ENCODE results near the gene RCSD1. TPM values are rescaled to one million over a fixed set of nuclear protein-coding genes. Genes with fewer than 3 reads are reported as not detected.

The RCSD1 gene
- polyA plus RNA-seq, 3 donors: 11.6 to 14.7 (median 13.2) TPM

GRCh38 chr1:167695756-167696561, 65.9 kb downstream of the RCSD1 start:
- no peak for DNase-seq (ENCODE audit: extremely low read depth in 1 of 11, low read depth in 9 of 11, low spot score in 4 of 11)

DNA sequence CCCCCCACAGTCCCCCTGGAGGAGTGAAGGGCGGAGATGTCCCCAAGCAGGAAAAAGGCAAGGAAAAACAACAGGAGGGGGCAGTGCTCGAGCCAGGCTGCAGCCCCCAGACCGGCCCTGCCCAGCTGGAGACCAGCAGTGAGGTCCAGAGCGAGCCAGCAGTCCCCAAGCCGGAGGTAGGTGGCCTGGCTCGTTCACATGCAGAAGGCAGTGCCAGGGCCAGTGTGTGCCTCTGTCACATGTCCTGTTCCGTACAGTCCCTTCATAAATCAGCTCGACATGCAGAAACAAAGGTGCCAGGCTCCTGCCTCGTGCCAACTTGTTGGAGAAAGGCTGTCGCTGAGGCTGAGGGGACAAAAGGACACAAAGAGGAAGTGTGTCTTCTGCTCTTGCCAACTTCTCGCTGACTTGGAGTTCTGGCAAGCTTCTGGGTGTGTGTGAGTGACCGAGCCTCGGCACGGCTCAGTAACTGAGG, 67.7 kb downstream of the RCSD1 start:
- no peak for DNase-seq (ENCODE audit: extremely low read depth in 1 of 11, low read depth in 9 of 11, low spot score in 4 of 11)

- DNase-seq (ENCODE audit: extremely low read depth in 1 of 11, low read depth in 9 of 11, low spot score in 4 of 11): no peak
These were observed 68.3 kb downstream of the RCSD1 start for GRCh38 chr1:167698313-167698712.

DNA sequence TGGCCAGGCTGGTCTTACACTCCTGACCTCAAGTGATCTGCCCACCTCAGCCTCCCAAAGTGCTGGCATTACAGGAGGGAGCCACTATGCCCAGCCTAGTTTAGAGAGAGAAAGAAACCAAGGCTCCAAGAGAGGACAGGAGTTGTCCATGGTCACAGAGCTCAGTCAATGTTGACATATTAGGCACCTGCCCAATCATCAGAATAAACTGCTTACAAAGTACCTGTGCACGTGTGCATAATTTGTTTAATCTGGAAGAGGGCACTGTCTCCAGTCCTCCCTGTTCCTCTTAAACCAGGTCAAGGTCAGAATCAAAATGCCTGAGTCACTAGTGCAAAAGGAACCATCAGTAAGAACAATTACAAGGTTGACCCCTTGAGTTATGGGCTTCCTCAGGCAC, 71.5 kb downstream of the RCSD1 start:
- DNase-seq (ENCODE audit: extremely low read depth in 1 of 11, low read depth in 9 of 11, low spot score in 4 of 11): no peak

DNA sequence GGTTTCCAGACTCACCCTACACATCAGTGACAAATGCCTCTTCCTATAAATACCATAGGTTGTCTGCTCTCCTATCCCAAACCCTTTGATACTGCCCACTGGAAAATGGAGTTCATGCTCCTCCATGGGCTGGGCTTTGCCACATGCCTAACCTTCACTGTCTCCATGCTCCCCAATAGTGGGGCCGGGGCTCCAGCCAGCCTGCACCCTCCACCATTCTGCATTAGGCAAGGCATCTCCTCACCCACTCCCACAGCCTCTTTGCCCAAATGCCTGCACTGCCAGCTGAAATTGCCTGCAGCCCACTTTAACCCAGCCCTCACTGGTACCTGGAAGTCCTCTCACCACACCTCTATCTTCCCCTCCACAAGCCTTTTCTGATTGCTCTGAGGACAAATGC, 73.5 kb downstream of the RCSD1 start:
- DNase-seq (ENCODE audit: extremely low read depth in 1 of 11, low read depth in 9 of 11, low spot score in 4 of 11): no peak

- DNase-seq (ENCODE audit: extremely low read depth in 1 of 11, low read depth in 9 of 11, low spot score in 4 of 11): no peak
These were observed 74.7 kb downstream of the RCSD1 start for GRCh38 chr1:167704715-167705114.

GRCh38 chr1:167705250-167705649, 75.2 kb downstream of the RCSD1 start:
- no peak for DNase-seq (ENCODE audit: extremely low read depth in 1 of 11, low read depth in 9 of 11, low spot score in 4 of 11)

- no peak for DNase-seq (ENCODE audit: extremely low read depth in 1 of 11, low read depth in 9 of 11, low spot score in 4 of 11)
These were observed 76.3 kb downstream of the RCSD1 start for GRCh38 chr1:167706363-167706762.

DNA sequence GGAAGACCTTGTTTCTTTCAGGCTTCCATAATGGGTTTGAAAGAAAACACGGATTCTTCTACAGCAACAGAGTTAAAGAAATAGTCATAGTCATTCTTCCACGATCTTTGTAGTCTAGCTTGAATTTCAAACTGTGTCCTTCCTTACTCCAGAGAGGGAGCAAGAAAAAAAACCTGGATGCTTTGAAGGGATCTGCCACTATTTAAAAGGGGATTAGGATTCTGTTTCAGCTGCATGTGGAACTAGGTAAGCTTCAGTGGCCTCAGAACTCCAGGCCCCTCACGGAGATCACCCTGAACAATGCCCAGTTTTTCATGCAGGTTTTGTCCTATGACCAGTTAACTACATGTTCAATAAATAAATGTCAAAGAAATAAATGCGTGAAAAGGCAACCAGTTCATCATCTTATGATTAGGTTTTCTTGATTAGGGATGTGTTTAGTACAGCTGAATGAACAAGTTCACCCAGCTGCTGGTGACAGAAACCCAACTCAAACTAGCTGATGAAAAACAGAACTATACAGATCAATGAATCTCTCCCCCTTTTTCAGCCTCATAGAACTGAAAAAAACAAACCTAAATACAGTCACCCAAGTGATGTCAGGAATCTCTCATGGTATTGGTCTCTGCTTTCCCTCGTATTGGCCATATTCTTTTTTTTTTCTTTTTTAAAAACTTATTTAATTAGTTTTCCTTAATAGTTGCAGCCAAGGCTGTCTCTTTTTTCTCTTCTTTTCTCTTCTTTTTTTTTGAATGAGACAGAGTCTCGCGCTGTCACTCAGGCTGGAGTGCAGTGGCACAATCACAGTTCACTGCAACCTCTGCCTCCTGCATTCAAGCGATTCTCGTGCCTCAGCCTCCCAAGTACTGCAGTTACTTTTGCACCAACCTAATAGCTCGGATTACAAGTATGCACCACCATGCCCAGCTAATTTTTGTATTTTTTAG, 77.2 kb downstream of the RCSD1 start:
- no peak for DNase-seq (ENCODE audit: extremely low read depth in 1 of 11, low read depth in 9 of 11, low spot score in 4 of 11)

DNA sequence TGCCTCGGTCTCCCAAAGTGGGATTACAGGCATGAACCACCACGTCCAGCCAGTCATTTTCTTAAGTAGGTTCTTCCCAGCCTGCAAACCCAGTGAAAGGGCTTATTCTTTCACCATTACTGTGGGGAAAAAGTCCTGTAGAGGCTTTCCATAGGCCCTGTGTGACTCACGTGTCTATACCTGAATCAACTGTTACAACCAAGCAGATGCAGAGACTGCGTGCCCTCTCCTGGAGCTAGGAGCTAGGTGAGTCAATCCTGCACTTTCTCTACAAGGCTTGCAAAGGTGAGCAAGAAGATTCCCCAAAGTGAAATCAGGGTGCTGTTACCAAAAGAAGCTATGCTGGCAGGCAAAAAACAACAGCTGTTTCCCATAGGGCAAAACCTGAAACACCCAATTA, 77.9 kb downstream of the RCSD1 start:
- DNase-seq (ENCODE audit: extremely low read depth in 1 of 11, low read depth in 9 of 11, low spot score in 4 of 11): no peak

GRCh38 chr1:167708940-167709389, 78.9 kb downstream of the RCSD1 start:
- DNase-seq (ENCODE audit: extremely low read depth in 1 of 11, low read depth in 9 of 11, low spot score in 4 of 11): no peak

DNA sequence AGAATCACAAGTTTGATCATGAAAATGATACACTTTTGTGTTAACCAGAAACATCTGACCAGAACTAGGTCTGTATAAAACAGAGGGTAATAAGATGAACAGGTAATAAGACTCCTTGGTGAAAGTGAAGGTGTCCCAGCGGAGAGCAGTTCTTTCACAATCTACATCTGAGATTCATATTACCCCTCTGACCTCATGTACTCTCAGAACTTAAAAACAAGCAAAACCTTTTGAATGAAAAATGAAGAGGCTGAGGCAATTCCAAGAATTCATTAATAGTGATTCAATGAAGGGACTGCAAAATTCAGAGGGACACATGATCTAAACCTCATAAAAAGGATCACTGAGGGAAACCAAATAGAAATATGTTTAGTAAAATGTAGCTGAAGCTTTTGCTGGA, 80.8 kb downstream of the RCSD1 start:
- DNase-seq (ENCODE audit: extremely low read depth in 1 of 11, low read depth in 9 of 11, low spot score in 4 of 11): no peak

DNA sequence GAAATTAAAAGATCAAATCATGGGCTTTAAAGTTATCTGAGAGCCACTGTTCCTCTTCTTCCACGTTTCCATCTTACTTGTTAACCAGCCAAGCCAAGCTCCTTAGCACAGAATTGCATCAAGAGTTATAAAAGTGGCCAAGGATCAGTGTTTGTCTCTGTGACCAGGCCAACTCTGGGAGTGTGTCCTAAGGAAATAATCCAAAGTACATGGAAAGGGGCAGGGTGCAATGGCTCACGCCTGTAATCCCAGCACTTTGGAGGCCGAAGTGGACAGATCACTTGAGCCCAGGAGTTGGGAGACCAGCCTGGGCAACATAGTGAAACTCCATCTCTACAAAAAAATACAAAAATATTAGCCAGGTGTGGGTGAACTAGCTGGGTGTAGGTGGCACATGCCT, 81.8 kb downstream of the RCSD1 start:
- DNase-seq (ENCODE audit: extremely low read depth in 1 of 11, low read depth in 9 of 11, low spot score in 4 of 11): no peak

- peak in 3 of 11 donors; percentile 20 to 25 (median 20) for DNase-seq (ENCODE audit: extremely low read depth in 1 of 11, low read depth in 9 of 11, low spot score in 4 of 11)
These were observed 83.5 kb downstream of the RCSD1 start for GRCh38 chr1:167713330-167714081.

- DNase-seq (ENCODE audit: extremely low read depth in 1 of 11, low read depth in 9 of 11, low spot score in 4 of 11): peak in 2 of 11 donors; percentile 28 to 41
These were observed 84.0 kb downstream of the RCSD1 start for GRCh38 chr1:167714098-167714438.

GRCh38 chr1:167714439-167715156, 84.6 kb downstream of the RCSD1 start:
- DNase-seq (ENCODE audit: extremely low read depth in 1 of 11, low read depth in 9 of 11, low spot score in 4 of 11): peak in 9 of 11 donors; percentile 76 to 88 (median 81)

GRCh38 chr1:167715157-167715999, 85.3 kb downstream of the RCSD1 start:
- DNase-seq (ENCODE audit: extremely low read depth in 1 of 11, low read depth in 9 of 11, low spot score in 4 of 11): peak in 9 of 11 donors; percentile 77 to 93 (median 86)

GRCh38 chr1:167716000-167716271, 85.9 kb downstream of the RCSD1 start:
- DNase-seq (ENCODE audit: extremely low read depth in 1 of 11, low read depth in 9 of 11, low spot score in 4 of 11): no peak

All from renal cortex interstitium (tissue), 11 donors.